Heart right ventricle (tissue), 16 donors: Measurements from ENCODE around the gene MAG. TPM values are rescaled to one million over a fixed set of nuclear protein-coding genes. Genes with fewer than 3 reads are reported as not detected.

Experiments used
- ATAC-seq, 8 donors: fragments of 200-7000 bp; cut with Tn5 transposase; one replicate each; pipeline ENCODE4 v1.9.1; 2020; ENCODE audit warnings: mild to moderate bottlenecking in 8 of 8, moderate library complexity in 8 of 8, moderate number of reproducible peaks in 1 of 8
- DNase-seq, 2 donors: peaks; one replicate each; pipeline ENCODE4 v3.0.0-alpha.2; 2020
- H3K27ac ChIP-seq, 10 donors: fragments of 200-600 bp; sonication (generic) in 2 of 10; one replicate each; pipeline versions ENCODE4 v1.5.0 to v1.8.0; 2020 to 2022; ENCODE audit warnings: mild to moderate bottlenecking in 3 of 10
- H3K27me3 ChIP-seq, 7 donors: fragments of 200-600 bp; one replicate each; pipeline ENCODE4 v1.8.0; 2021 to 2022; ENCODE audit warnings: mild to moderate bottlenecking in 2 of 7
- H3K36me3 ChIP-seq, 9 donors: fragments of 200-600 bp; sonication (generic) in 1 of 9; one replicate each; pipeline versions ENCODE4 v1.5.0 to v1.8.0; 2020 to 2022; ENCODE audit warnings: mild to moderate bottlenecking in 2 of 9
- H3K4me1 ChIP-seq, 9 donors: fragments of 200-600 bp; sonication (generic) in 1 of 9; one replicate each; pipeline versions ENCODE4 v1.5.0 to v1.8.0; 2020 to 2022; ENCODE audit warnings: mild to moderate bottlenecking in 4 of 9
- H3K4me3 ChIP-seq, 10 donors: fragments of 200-600 bp; sonication (generic) in 2 of 10; one replicate each; pipeline versions ENCODE4 v1.5.0 to v1.8.0; 2020 to 2022; ENCODE audit warnings: mild to moderate bottlenecking in 7 of 10, moderate library complexity in 2 of 10
- H3K9me3 ChIP-seq, 11 donors: fragments of 200-600 bp in 10 of 11; sonication (generic) in 2 of 11; one replicate each; pipeline versions ENCODE4 v1.5.0 to v1.8.0; 2013 to 2022; ENCODE audit warnings: mild to moderate bottlenecking in 2 of 11, control low read depth in 1 of 11, moderate library complexity in 1 of 11
- CTCF ChIP-seq, 9 donors: fragments of 200-600 bp; sonication (generic) in 2 of 9; IDR thresholded peaks; one replicate each; pipeline versions ENCODE4 v1.5.0 to v1.8.0; 2021 to 2022; ENCODE audit warnings: antibody characterized with exemption in 9 of 9, mild to moderate bottlenecking in 5 of 9, moderate library complexity in 1 of 9
- WGBS, 2 donors: extraction: QIAGEN DNeasy Blood & Tissue Kit; methylation state at CpG; one replicate each; pipeline ENCODE4 v1.1.7; 2013; ENCODE audit warnings: inconsistent platforms in 1 of 2; 5-methylcytosine and 5-hydroxymethylcytosine counted together
- intact Hi-C, 10 donors: fragments of 100-400 bp; cut with DNase I; formaldehyde crosslinking; loops; one replicate each; pipeline versions ENCODE4 v1.11.1 to v1.14.2; 2022
- polyA plus RNA-seq, 2 donors: library from polyadenylated mRNA; stranded (reverse); fragments of 200-250 nt; gene quantifications; one replicate each; pipeline ENCODE4 v1.2.3, GENCODE V29; 2013
- total RNA-seq, 10 donors: library from RNA; stranded (reverse); fragmentation: NEBNext Ultra II Directional in 3 of 10; extraction: Animal tissue kit (Norgen Biotek cat#: 25700) in 3 of 10; gene quantifications; one replicate each; pipeline versions ENCODE4 v1.2.1 to v1.2.4, GENCODE V29; 2021 to 2023
- donor health status: Arrhythmogenic right ventricular cardiomyopathy.
- donor health status: ischemic (EF 13 %, LVEDD 7.1; RV severe dilation, severe dysfunction).
- donor health status: healthy with polysubstance abuse.
- donor health status: DM: no; HTN: yes; CAD: no.
- donor health status: DM: no; HTN: no; CAD: no.
- donor health status: ischemic (EF 25% LVEDD 6.9; RV normal size, moderate dysfunction).
- donor health status: ischemic (EF 25% LVEDD 5.7; RV mildly dilated, moderate dysfunction).
- donor health status: healthy.
- donor health status: DM: yes; HTN: yes; CAD: no.
- donor health status: Ischemic cardiomyopathy.
- donor health status: ischemic (EF 35%, LVEDD 5.7; RV mildly dilated, moderate dysfunction).
- donor health status: nonischemic (EF 11% LVEDD 7.7; RV severe dilation, severe dysfunction).
- donor health status: DM: yes; HTN: yes; CAD: no.
- donor health status: PGD.
- donor health status: ischemic (EF 29% LVEDD 5.4; RV normal size, mild dysfunction).
- donor health status: nonischemic (EF 23%, LVEDD 6.1; RV moderate dilation, normal function).

The MAG gene
- total and polyA plus RNA-seq, 12 donors, result 0.04 to 0.39 TPM; not detected in 10

- intact Hi-C loops, result no loop called here
- DNase-seq, result no peak
- Histone ChIP-seq H3K4me1 (peaks cover 0 to 1% (median 0%) of the 10 kb centered on the region in 9 donors), H3K27me3 (peaks cover 0 to 25% (median 6%) of the 10 kb centered on the region in 7 donors), H3K4me3 (no peak overlapping the region), H3K36me3 (no peaks in the 10 kb centered on the region), H3K27ac (no peak overlapping the region), H3K9me3 (no peaks in the 10 kb centered on the region)
- 88 to 89% methylated on average over 16 of the region's 16 CpGs for WGBS, 2 donors
- ATAC-seq, result no peak
- TF ChIP-seq CTCF (IDR thresholded peaks at IDR 0.05), result no peak
These were observed 49.0 kb downstream of the MAG start for GRCh38 chr19:35341006-35341405.

DNA sequence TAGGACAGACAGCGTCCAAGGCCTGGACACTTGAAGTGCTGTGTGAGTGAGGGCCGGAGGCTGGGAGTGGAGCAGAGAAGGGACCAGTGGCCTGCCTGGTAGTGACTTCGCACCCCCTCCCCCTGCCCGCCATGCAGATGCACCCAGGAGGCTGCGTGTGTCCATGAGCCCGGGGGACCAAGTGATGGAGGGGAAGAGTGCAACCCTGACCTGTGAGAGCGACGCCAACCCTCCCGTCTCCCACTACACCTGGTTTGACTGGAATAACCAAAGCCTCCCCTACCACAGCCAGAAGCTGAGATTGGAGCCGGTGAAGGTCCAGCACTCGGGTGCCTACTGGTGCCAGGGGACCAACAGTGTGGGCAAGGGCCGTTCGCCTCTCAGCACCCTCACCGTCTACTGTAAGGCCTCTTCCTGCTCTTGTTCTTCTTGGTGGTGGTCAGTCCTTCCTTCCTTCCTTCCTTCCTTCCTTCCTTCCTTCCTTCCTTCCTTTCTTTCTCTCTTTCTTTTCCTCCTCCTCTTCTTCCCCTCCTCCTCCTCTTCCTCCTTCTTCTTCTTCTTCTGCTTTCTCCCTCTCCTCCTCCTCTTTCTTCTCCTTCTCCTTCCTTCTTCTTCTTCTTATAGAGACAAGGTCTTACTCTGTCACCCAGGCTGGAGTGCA, 49.7 kb downstream of the MAG start:
- 85 to 88% methylated on average over 14 of the region's 14 CpGs for WGBS, 2 donors
- Histone ChIP-seq H3K9me3 (no peaks in the 10 kb centered on the region), H3K36me3 (no peaks in the 10 kb centered on the region), H3K27me3 (peaks cover 0 to 23% (median 9%) of the 10 kb centered on the region in 7 donors), H3K4me3 (no peak overlapping the region), H3K4me1 (peaks cover 0 to 8% (median 0%) of the 10 kb centered on the region in 9 donors), H3K27ac (no peak overlapping the region)
- no peak for ATAC-seq
- intact Hi-C loops, result no loop called here
- no peak for DNase-seq
- TF ChIP-seq CTCF (IDR thresholded peaks at IDR 0.05), result no peak

DNA sequence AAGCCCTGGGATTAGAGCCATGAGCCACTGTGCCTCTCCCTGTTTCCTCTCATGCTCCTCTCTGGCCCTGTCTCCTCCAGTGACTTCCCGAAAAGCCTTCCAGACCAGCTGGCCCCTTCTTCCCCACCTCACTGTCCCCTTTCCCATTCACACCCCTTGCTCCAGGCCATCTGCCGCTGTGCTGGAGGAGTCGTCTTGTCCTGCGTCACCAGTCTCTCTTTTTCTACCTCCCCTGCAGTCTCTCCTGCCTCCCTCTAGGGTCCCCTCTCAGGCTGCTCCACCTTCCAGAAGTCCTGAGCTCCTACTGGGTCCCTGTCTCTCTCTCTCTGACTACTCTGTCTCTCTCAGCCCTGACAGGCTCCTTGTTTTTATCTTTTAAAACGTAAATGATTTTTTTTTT, 50.5 kb downstream of the MAG start:
- Histone ChIP-seq H3K4me3 (no peak overlapping the region), H3K27me3 (peaks cover 0 to 18% (median 9%) of the 10 kb centered on the region in 7 donors), H3K4me1 (peaks cover 0 to 15% (median 0%) of the 10 kb centered on the region in 9 donors), H3K27ac (no peak overlapping the region), H3K9me3 (no peaks in the 10 kb centered on the region), H3K36me3 (no peaks in the 10 kb centered on the region)
- no peak for ATAC-seq
- 51 to 57% methylated on average over 5 of the region's 5 CpGs for WGBS, 2 donors
- no peak for TF ChIP-seq CTCF (IDR thresholded peaks at IDR 0.05)
- intact Hi-C loops, result no loop called here
- DNase-seq, result no peak

GRCh38 chr19:35344511-35345031, 52.6 kb downstream of the MAG start:
- H3K36me3 ChIP-seq, result no peaks in the 10 kb centered on the region
- intact Hi-C loops, result no loop called here
- no peaks in the 10 kb centered on the region for H3K9me3 ChIP-seq
- ATAC-seq, result no peak
- H3K4me3 ChIP-seq, result no peak overlapping the region
- peaks cover 0 to 23% (median 0%) of the 10 kb centered on the region in 9 donors for H3K4me1 ChIP-seq
- H3K27ac ChIP-seq, result no peak overlapping the region
- no peak for DNase-seq
- H3K27me3 ChIP-seq, result peaks cover 0 to 29% (median 9%) of the 10 kb centered on the region in 7 donors
- WGBS, 2 donors, result 80 to 83% methylated on average over 17 of the region's 17 CpGs
- no peak for TF ChIP-seq CTCF (IDR thresholded peaks at IDR 0.05)
